ENCODE measurements around the gene MOGAT1.

MOGAT1 gene

GRCh38 chr2:222728621-222729020 is 57.2 kb downstream of the MOGAT1 start:
- Histone ChIP-seq H3K9me3 (ENCODE audit: control insufficient read depth, insufficient read depth, low read length) (no peaks in the 10 kb centered on the region), H3K27me3 (ENCODE audit: control insufficient read depth, insufficient read depth, low read length) (no peaks in the 10 kb centered on the region), H3K4me1 (ENCODE audit: control insufficient read depth, insufficient read depth, low read length) (no peaks in the 10 kb centered on the region; the same call in 1 of the 2 replicates), H3K36me3 (ENCODE audit: control insufficient read depth, insufficient read depth, low read length) (no peaks in the 10 kb centered on the region), H3K4me3 (ENCODE audit: low read length) (no peak overlapping the region), H3K27ac (ENCODE audit: low read length) (no peak overlapping the region)
- WGBS (ENCODE audit: insufficient coverage, insufficient read length) = no CpG with 5 or more reads among the region's 3 CpGs
- DNase-seq (ENCODE audit: low read depth, low spot score) = no peak

GRCh38 chr2:222730366-222730999 is 59.0 kb downstream of the MOGAT1 start:
- no peak overlapping the region for H3K4me3 ChIP-seq (ENCODE audit: low read length)
- H3K36me3 ChIP-seq (ENCODE audit: control insufficient read depth, insufficient read depth, low read length) = no peaks in the 10 kb centered on the region
- no CpG with 5 or more reads among the region's 5 CpGs for WGBS (ENCODE audit: insufficient coverage, insufficient read length)
- DNase-seq (ENCODE audit: low read depth, low spot score) = no peak
- no peak overlapping the region for H3K27ac ChIP-seq (ENCODE audit: low read length)
- H3K27me3 ChIP-seq (ENCODE audit: control insufficient read depth, insufficient read depth, low read length) = no peaks in the 10 kb centered on the region
- no peaks in the 10 kb centered on the region for H3K9me3 ChIP-seq (ENCODE audit: control insufficient read depth, insufficient read depth, low read length)
- no peaks in the 10 kb centered on the region; the same call in 1 of the 2 replicates for H3K4me1 ChIP-seq (ENCODE audit: control insufficient read depth, insufficient read depth, low read length)

GRCh38 chr2:222731201-222731621 is 59.8 kb downstream of the MOGAT1 start:
- DNase-seq (ENCODE audit: low read depth, low spot score) = no peak
- Histone ChIP-seq H3K9me3 (ENCODE audit: control insufficient read depth, insufficient read depth, low read length) (no peaks in the 10 kb centered on the region), H3K4me3 (ENCODE audit: low read length) (no peak overlapping the region), H3K27ac (ENCODE audit: low read length) (no peak overlapping the region), H3K36me3 (ENCODE audit: control insufficient read depth, insufficient read depth, low read length) (no peaks in the 10 kb centered on the region), H3K4me1 (ENCODE audit: control insufficient read depth, insufficient read depth, low read length) (no peaks in the 10 kb centered on the region; the same call in 1 of the 2 replicates), H3K27me3 (ENCODE audit: control insufficient read depth, insufficient read depth, low read length) (no peaks in the 10 kb centered on the region)
- WGBS (ENCODE audit: insufficient coverage, insufficient read length) = no CpG with 5 or more reads among the region's 2 CpGs

- no CpG with 5 or more reads among the region's 4 CpGs for WGBS (ENCODE audit: insufficient coverage, insufficient read length)
- Histone ChIP-seq H3K9me3 (ENCODE audit: control insufficient read depth, insufficient read depth, low read length) (no peaks in the 10 kb centered on the region), H3K27ac (ENCODE audit: low read length) (no peak overlapping the region), H3K36me3 (ENCODE audit: control insufficient read depth, insufficient read depth, low read length) (no peaks in the 10 kb centered on the region), H3K4me3 (ENCODE audit: low read length) (no peak overlapping the region), H3K4me1 (ENCODE audit: control insufficient read depth, insufficient read depth, low read length) (no peaks in the 10 kb centered on the region; the same call in 1 of the 2 replicates), H3K27me3 (ENCODE audit: control insufficient read depth, insufficient read depth, low read length) (no peaks in the 10 kb centered on the region)
- DNase-seq (ENCODE audit: low read depth, low spot score) = no peak
Measured at GRCh38 chr2:222732489-222733178, 61.2 kb downstream of the MOGAT1 start.

- H3K27me3 ChIP-seq (ENCODE audit: control insufficient read depth, insufficient read depth, low read length) = no peaks in the 10 kb centered on the region
- no peak overlapping the region for H3K27ac ChIP-seq (ENCODE audit: low read length)
- no peaks in the 10 kb centered on the region for H3K9me3 ChIP-seq (ENCODE audit: control insufficient read depth, insufficient read depth, low read length)
- no peak overlapping the region for H3K4me3 ChIP-seq (ENCODE audit: low read length)
- DNase-seq (ENCODE audit: low read depth, low spot score) = no peak
- no CpG with 5 or more reads among the region's 3 CpGs for WGBS (ENCODE audit: insufficient coverage, insufficient read length)
- no peaks in the 10 kb centered on the region for H3K36me3 ChIP-seq (ENCODE audit: control insufficient read depth, insufficient read depth, low read length)
- no peaks in the 10 kb centered on the region; the same call in 1 of the 2 replicates for H3K4me1 ChIP-seq (ENCODE audit: control insufficient read depth, insufficient read depth, low read length)
Measured at GRCh38 chr2:222733470-222733845, 62.0 kb downstream of the MOGAT1 start.

- Histone ChIP-seq H3K4me1 (ENCODE audit: control insufficient read depth, insufficient read depth, low read length) (peaks cover 1% of the 10 kb centered on the region; the same call in 1 of the 2 replicates), H3K27ac (ENCODE audit: low read length) (no peak overlapping the region)
Measured at GRCh38 chr2:222733846-222734702, 62.6 kb downstream of the MOGAT1 start.

GRCh38 chr2:222734703-222735014 is 63.2 kb downstream of the MOGAT1 start:
- H3K36me3 ChIP-seq (ENCODE audit: control insufficient read depth, insufficient read depth, low read length) = no peaks in the 10 kb centered on the region
- no peak overlapping the region for H3K4me3 ChIP-seq (ENCODE audit: low read length)
- no peak for DNase-seq (ENCODE audit: low read depth, low spot score)
- peaks cover 1% of the 10 kb centered on the region; the same call in 1 of the 2 replicates for H3K4me1 ChIP-seq (ENCODE audit: control insufficient read depth, insufficient read depth, low read length)
- no peaks in the 10 kb centered on the region for H3K27me3 ChIP-seq (ENCODE audit: control insufficient read depth, insufficient read depth, low read length)
- no peak overlapping the region for H3K27ac ChIP-seq (ENCODE audit: low read length)
- H3K9me3 ChIP-seq (ENCODE audit: control insufficient read depth, insufficient read depth, low read length) = no peaks in the 10 kb centered on the region
- WGBS (ENCODE audit: insufficient coverage, insufficient read length) = no CpG with 5 or more reads among the region's 1 CpG

More at GRCh38 chr2:222733846-222734702, 62.6 kb downstream of the MOGAT1 start:
- Histone ChIP-seq H3K36me3 (ENCODE audit: control insufficient read depth, insufficient read depth, low read length) (no peaks in the 10 kb centered on the region), H3K9me3 (ENCODE audit: control insufficient read depth, insufficient read depth, low read length) (no peaks in the 10 kb centered on the region), H3K4me3 (ENCODE audit: low read length) (no peak overlapping the region), H3K27me3 (ENCODE audit: control insufficient read depth, insufficient read depth, low read length) (no peaks in the 10 kb centered on the region)
- WGBS (ENCODE audit: insufficient coverage, insufficient read length) = no CpG with 5 or more reads among the region's 10 CpGs
- DNase-seq (ENCODE audit: low read depth, low spot score) = no peak

DNA sequence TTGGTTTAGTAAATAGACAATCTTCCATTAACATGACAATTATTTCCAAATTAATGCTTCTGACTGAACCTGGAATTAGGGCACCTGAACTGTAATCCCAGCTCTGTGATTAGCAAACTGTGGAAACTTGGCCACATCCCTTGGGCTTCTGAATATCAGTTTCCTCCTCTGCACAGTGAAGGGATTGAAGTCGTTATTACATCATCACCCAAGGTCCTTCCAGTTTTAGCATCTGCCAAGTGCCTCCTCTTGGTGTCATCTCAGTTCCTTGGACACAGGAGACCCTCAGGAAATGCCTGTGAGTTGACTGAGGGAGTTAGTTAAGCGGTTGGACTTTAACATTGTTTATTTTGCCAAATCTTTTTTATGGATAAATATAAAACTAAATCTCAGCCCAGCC is 64.8 kb downstream of the MOGAT1 start:
- WGBS (ENCODE audit: insufficient coverage, insufficient read length) = no CpG with 5 or more reads among the region's 2 CpGs
- Histone ChIP-seq H3K9me3 (ENCODE audit: control insufficient read depth, insufficient read depth, low read length) (no peaks in the 10 kb centered on the region), H3K36me3 (ENCODE audit: control insufficient read depth, insufficient read depth, low read length) (no peaks in the 10 kb centered on the region), H3K4me3 (ENCODE audit: low read length) (no peak overlapping the region), H3K4me1 (ENCODE audit: control insufficient read depth, insufficient read depth, low read length) (peaks cover 1% of the 10 kb centered on the region; the same call in 1 of the 2 replicates), H3K27ac (ENCODE audit: low read length) (no peak overlapping the region), H3K27me3 (ENCODE audit: control insufficient read depth, insufficient read depth, low read length) (no peaks in the 10 kb centered on the region)
- no peak for DNase-seq (ENCODE audit: low read depth, low spot score)

DNA sequence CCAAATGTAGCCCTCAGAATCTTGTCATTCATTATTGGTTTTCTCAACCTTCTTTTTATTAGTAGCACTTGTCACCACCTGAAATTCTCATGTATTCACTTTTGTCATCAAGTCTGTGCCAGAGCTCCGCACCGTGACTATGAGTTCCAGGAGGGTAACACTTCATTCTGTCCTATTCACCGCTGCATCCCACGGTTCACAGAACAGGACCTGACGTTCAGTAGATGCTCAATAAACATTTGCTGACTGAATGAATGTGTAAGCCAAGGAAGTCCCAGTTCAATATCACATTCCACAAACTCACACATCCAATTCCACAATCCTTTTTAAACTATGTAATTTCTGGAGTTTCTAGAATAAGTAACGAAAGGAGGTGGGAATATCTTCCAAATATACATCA is 65.5 kb downstream of the MOGAT1 start:
- WGBS (ENCODE audit: insufficient coverage, insufficient read length) = no CpG with 5 or more reads among the region's 6 CpGs

DNA sequence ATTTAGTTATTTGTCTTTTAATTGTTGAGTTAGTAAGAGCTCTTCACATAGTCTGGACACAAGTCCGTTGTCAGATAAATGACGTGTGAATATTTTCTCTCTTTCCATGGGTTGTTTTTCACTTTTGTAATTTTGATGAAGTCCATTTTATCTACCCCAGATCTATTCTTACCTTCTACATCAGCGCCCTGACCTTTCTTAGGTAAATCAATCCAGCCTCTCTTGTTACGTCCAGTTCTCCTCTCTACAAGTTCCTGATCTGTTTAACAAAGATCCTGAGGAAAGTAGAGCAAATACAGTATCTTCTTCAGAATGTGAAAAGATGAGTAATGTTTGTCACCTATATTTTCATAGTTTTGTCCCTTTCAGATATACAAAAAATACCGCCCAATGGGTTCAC is 66.9 kb downstream of the MOGAT1 start:
- H3K27me3 ChIP-seq (ENCODE audit: control insufficient read depth, insufficient read depth, low read length) = no peaks in the 10 kb centered on the region
- no peak overlapping the region for H3K4me3 ChIP-seq (ENCODE audit: low read length)
- no peaks in the 10 kb centered on the region for H3K9me3 ChIP-seq (ENCODE audit: control insufficient read depth, insufficient read depth, low read length)
- no CpG with 5 or more reads among the region's 5 CpGs for WGBS (ENCODE audit: insufficient coverage, insufficient read length)
- DNase-seq (ENCODE audit: low read depth, low spot score) = no peak
- H3K27ac ChIP-seq (ENCODE audit: low read length) = no peak overlapping the region
- no peaks in the 10 kb centered on the region for H3K36me3 ChIP-seq (ENCODE audit: control insufficient read depth, insufficient read depth, low read length)
- H3K4me1 ChIP-seq (ENCODE audit: control insufficient read depth, insufficient read depth, low read length) = peaks cover 1% of the 10 kb centered on the region; the same call in 1 of the 2 replicates

More for the DNA sequence above, 65.5 kb downstream of the MOGAT1 start:
- Histone ChIP-seq H3K9me3 (ENCODE audit: control insufficient read depth, insufficient read depth, low read length) (no peaks in the 10 kb centered on the region), H3K4me1 (ENCODE audit: control insufficient read depth, insufficient read depth, low read length) (peaks cover 1% of the 10 kb centered on the region; the same call in 1 of the 2 replicates), H3K27ac (ENCODE audit: low read length) (no peak overlapping the region), H3K36me3 (ENCODE audit: control insufficient read depth, insufficient read depth, low read length) (no peaks in the 10 kb centered on the region), H3K4me3 (ENCODE audit: low read length) (no peak overlapping the region), H3K27me3 (ENCODE audit: control insufficient read depth, insufficient read depth, low read length) (no peaks in the 10 kb centered on the region)
- DNase-seq (ENCODE audit: low read depth, low spot score) = no peak

All from iPS DF 6.9 (cell line).